IMR-90 (cell line): Measurements from ENCODE around the gene CYSTM1. TPM values are rescaled to one million over a fixed set of nuclear protein-coding genes. Genes with fewer than 3 reads are reported as not detected.

ENCODE experiments used
- ATAC-seq: fragments of 200-7000 bp; cut with Tn5 transposase; 2 replicates; pipeline ENCODE4 v1.9.1; 2020; ENCODE audit warnings: low read depth, mild to moderate bottlenecking, moderate library complexity
- BruUV-seq: library from RNA; stranded (reverse); fragments of 400-500 nt; replicated peaks from 2 replicates; lab custom pipeline; 2021; lab: Mats Ljungman, UMichigan
- CTCF ChIA-PET: fragments of 300-600 bp; formaldehyde crosslinking; extraction: SDS; loops from one replicate; lab custom pipeline; 2021; ENCODE audit warnings: antibody characterized with exemption; lab: Yijun Ruan, JAX
- POLR2A ChIA-PET: fragments of 300-600 bp; sonication (Branson Sonifier 250); formaldehyde crosslinking; loops from one replicate; lab custom pipeline; 2022; ENCODE audit warnings: antibody characterized with exemption; ENCODE audit not compliant: unreplicated experiment; lab: Charles Lee
- DNase-seq: peaks from one replicate; pipeline ENCODE4 v3.0.0; 2013
- H2AFZ ChIP-seq: replicated peaks from 2 replicates; pipeline ENCODE3; 2013; ENCODE audit warnings: low read length, mild to moderate bottlenecking; ENCODE audit not compliant: poor library complexity
- H2AK5ac ChIP-seq: 2 replicates; pipeline ENCODE4 v1.6.1; 2013; ENCODE audit warnings: low read depth, low read length, inconsistent platforms
- H2AK9ac ChIP-seq: replicated peaks from 2 replicates; pipeline ENCODE3; 2013; ENCODE audit warnings: mild to moderate bottlenecking, low read depth, low read length, moderate library complexity; ENCODE audit not compliant: poor library complexity
- H2BK120ac ChIP-seq: 2 replicates; pipeline ENCODE4 v1.6.1; 2013; ENCODE audit warnings: low read depth, low read length, inconsistent platforms
- H2BK15ac ChIP-seq: 3 replicates; pipeline ENCODE4 v1.6.1; 2013; ENCODE audit warnings: low read depth, low read length, inconsistent platforms
- H2BK20ac ChIP-seq: 2 replicates; pipeline ENCODE4 v1.6.1; 2013; ENCODE audit warnings: low read depth, mild to moderate bottlenecking, inconsistent platforms, low read length, moderate library complexity
- H2BK5ac ChIP-seq: 2 replicates; pipeline ENCODE4 v1.6.1; 2013; ENCODE audit warnings: mild to moderate bottlenecking, low read depth, low read length, inconsistent platforms; ENCODE audit not compliant: poor library complexity, severe bottlenecking
- H3K14ac ChIP-seq: replicated peaks from 2 replicates; pipeline ENCODE4 v1.6.1; 2013; ENCODE audit warnings: low read depth, low read length, inconsistent platforms
- H3K18ac ChIP-seq: 2 replicates; pipeline ENCODE4 v1.6.1; 2013; ENCODE audit warnings: low read depth, low read length, control low read depth
- H3K23ac ChIP-seq: 2 replicates; pipeline ENCODE4 v1.6.1; 2013; ENCODE audit warnings: low read depth, low read length, inconsistent platforms
- H3K27ac ChIP-seq: 2 replicates; pipeline ENCODE4 v1.5.1; 2013; ENCODE audit warnings: mild to moderate bottlenecking, control low read depth, low read length; ENCODE audit not compliant: insufficient read depth
- H3K27me3 ChIP-seq: 2 replicates; pipeline ENCODE4 v1.6.1; 2013; ENCODE audit warnings: low read length; ENCODE audit not compliant: control insufficient read depth, insufficient read depth
- H3K36me3 ChIP-seq: 2 replicates; pipeline ENCODE4 v1.6.1; 2013; ENCODE audit warnings: low read length, mixed read lengths; ENCODE audit not compliant: control insufficient read depth, insufficient read depth
- H3K4ac ChIP-seq: 2 replicates; pipeline ENCODE4 v1.6.1; 2013; ENCODE audit warnings: low read depth, low read length, inconsistent platforms
- H3K4me1 ChIP-seq: 2 replicates; pipeline ENCODE4 v1.6.1; 2013; ENCODE audit warnings: low read length, mixed read lengths; ENCODE audit not compliant: control insufficient read depth, insufficient read depth
- H3K4me2 ChIP-seq: 2 replicates; pipeline ENCODE4 v1.6.1; 2013; ENCODE audit warnings: low read depth, mild to moderate bottlenecking, control low read depth, low read length, moderate library complexity
- H3K4me3 ChIP-seq: 2 replicates; pipeline ENCODE4 v1.5.1; 2013; ENCODE audit warnings: low read depth, mild to moderate bottlenecking, control low read depth, low read length, moderate library complexity; ENCODE audit not compliant: insufficient read depth
- H3K56ac ChIP-seq: 2 replicates; pipeline ENCODE4 v1.6.1; 2013; ENCODE audit warnings: low read length, inconsistent platforms; ENCODE audit not compliant: insufficient read depth; ENCODE audit errors: extremely low read depth
- H3K79me1 ChIP-seq, 2 experiments: 2 replicates each; pipeline ENCODE4 v1.6.1; 2013; ENCODE audit warnings: low read length in 2 of 2, inconsistent platforms in 1 of 2, low read depth in 1 of 2
- H3K9ac ChIP-seq: 2 replicates; pipeline ENCODE4 v1.6.1; 2013; ENCODE audit warnings: low read depth, low read length, control low read depth
- H3K9me1 ChIP-seq: 2 replicates; pipeline ENCODE4 v1.6.1; 2013; ENCODE audit warnings: low read length, inconsistent platforms; ENCODE audit not compliant: insufficient read depth
- H3K9me3 ChIP-seq: 2 replicates; pipeline ENCODE4 v1.6.1; 2013; ENCODE audit warnings: low read length; ENCODE audit not compliant: control insufficient read depth, insufficient read depth
- H4K20me1 ChIP-seq: 2 replicates; pipeline ENCODE4 v1.6.1; 2013; ENCODE audit warnings: low read length, inconsistent platforms; ENCODE audit not compliant: insufficient read depth
- H4K5ac ChIP-seq: 2 replicates; pipeline ENCODE4 v1.6.1; 2013; ENCODE audit warnings: mild to moderate bottlenecking, low read depth, low read length, control low read depth
- H4K8ac ChIP-seq, 2 experiments: 2 replicates each; pipeline ENCODE4 v1.6.1; 2013; ENCODE audit warnings: low read depth in 2 of 2, low read length in 2 of 2, control low read depth in 1 of 2, inconsistent platforms in 1 of 2
- H4K91ac ChIP-seq: 2 replicates; pipeline ENCODE4 v1.6.1; 2013; ENCODE audit warnings: low read depth, low read length, inconsistent platforms; ENCODE audit not compliant: insufficient read depth
- BHLHE40 ChIP-seq: fragments of 150-350 bp; IDR thresholded peaks from 2 replicates; pipeline ENCODE4 v1.6.1; 2016; ENCODE audit warnings: mild to moderate bottlenecking, low read depth, low read length
- CEBPB ChIP-seq: IDR thresholded peaks from 2 replicates; pipeline ENCODE4 v1.6.1; 2012; ENCODE audit warnings: low read depth, low read length, improper control_type of control experiment
- CHD1 ChIP-seq: IDR thresholded peaks from 2 replicates; pipeline ENCODE4 v1.6.1; 2012; ENCODE audit warnings: low read depth, low read length, improper control_type of control experiment
- FOS ChIP-seq: fragments of 150-350 bp; IDR thresholded peaks from 2 replicates; pipeline ENCODE4 v1.6.1; 2016; ENCODE audit warnings: low read depth, low read length
- MAFK ChIP-seq: IDR thresholded peaks from 2 replicates; pipeline ENCODE4 v1.6.1; 2012; ENCODE audit warnings: low read depth, low read length, improper control_type of control experiment
- MAZ ChIP-seq: IDR thresholded peaks from 2 replicates; pipeline ENCODE4 v1.6.1; 2012; ENCODE audit warnings: low read depth, mild to moderate bottlenecking, low read length, improper control_type of control experiment, moderate library complexity, borderline replicate concordance
- MXI1 ChIP-seq: IDR thresholded peaks from 2 replicates; pipeline ENCODE4 v1.6.1; 2012; ENCODE audit warnings: low read depth, mild to moderate bottlenecking, low read length, moderate library complexity, borderline replicate concordance
- NFE2L2 ChIP-seq: fragments of 150-350 bp; IDR thresholded peaks from 2 replicates; pipeline ENCODE4 v1.6.1; 2016; ENCODE audit warnings: low read depth, mild to moderate bottlenecking, low read length
- POLR2A ChIP-seq: IDR thresholded peaks from 2 replicates; pipeline ENCODE4 v1.6.1; 2012; ENCODE audit warnings: mild to moderate bottlenecking, low read depth, low read length
- RAD21 ChIP-seq: IDR thresholded peaks from 2 replicates; pipeline ENCODE4 v1.6.1; 2012; ENCODE audit warnings: low read length, improper control_type of control experiment
- RCOR1 ChIP-seq: IDR thresholded peaks from 2 replicates; pipeline ENCODE4 v1.6.1; 2012; ENCODE audit warnings: mild to moderate bottlenecking, low read length, improper control_type of control experiment; ENCODE audit not compliant: insufficient replicate concordance
- RFX5 ChIP-seq: IDR thresholded peaks from 2 replicates; pipeline ENCODE4 v1.8.0; 2012; ENCODE audit warnings: low read depth, mild to moderate bottlenecking, low read length, moderate library complexity
- SMC3 ChIP-seq: fragments of 150-350 bp; IDR thresholded peaks from 2 replicates; pipeline ENCODE4 v1.6.1; 2016; ENCODE audit warnings: low read depth, mild to moderate bottlenecking, antibody characterized with exemption, low read length, moderate library complexity
- WGBS, 2 experiments: methylation state at CpG; one replicate each; pipeline versions ENCODE4 v1.1.5 to v1.1.7; 2013; ENCODE audit warnings: missing lambda C conversion rate in 2 of 2; ENCODE audit not compliant: insufficient read length in 1 of 2; ENCODE audit errors: extremely low coverage in 2 of 2; 5-methylcytosine and 5-hydroxymethylcytosine counted together
- dilution Hi-C: fragments of 300-500 bp; cut with HindIII; formaldehyde crosslinking; loops from one replicate; pipeline ENCODE4 v1.14.3; 2018; ENCODE audit warnings: low sequenced_read_pairs; ENCODE audit not compliant: unreplicated experiment
- in situ Hi-C: fragments of 300-500 bp; cut with MboI; formaldehyde crosslinking; loops from 3 replicates; pipeline ENCODE4 v1.14.3; 2019; ENCODE audit warnings: low sequenced_read_pairs, inconsistent platforms, mixed read lengths
- intact Hi-C: fragments of 100-400 bp; cut with micrococcal nuclease; formaldehyde crosslinking; loops from 2 replicates; pipeline ENCODE4 v1.10.0; 2022
- polyA plus RNA-seq, 3 experiments: library from polyadenylated mRNA; depleted of rRNA; stranded (reverse); fragments of >200 nt; gene quantifications; 2 replicates each; pipeline ENCODE4 v1.2.3, GENCODE V29; 2012; ENCODE audit warnings: low replicate concordance in 1 of 3
- total RNA-seq: library from RNA; depleted of rRNA; stranded (reverse); fragments of >200 nt; gene quantifications from 2 replicates; pipeline ENCODE4 v1.2.3, GENCODE V29; 2012
- TF ChIP-seq, protein P1 (sequence below): fragments of 150-350 bp; IDR thresholded peaks from 2 replicates; pipeline ENCODE4 v1.6.1; 2016; ENCODE audit warnings: low read depth, mild to moderate bottlenecking, low read length, moderate library complexity, borderline replicate concordance
- TF ChIP-seq, protein P2 (sequence below): conservative IDR thresholded peaks from 2 replicates; pipeline ENCODE4 v1.5.1; 2012; ENCODE audit warnings: mild to moderate bottlenecking, low read depth, low read length, improper control_type of control experiment
- TF ChIP-seq, protein P3 (sequence below): fragments of 150-350 bp; IDR thresholded peaks from 2 replicates; pipeline ENCODE4 v1.6.1; 2017; ENCODE audit warnings: mild to moderate bottlenecking, antibody characterized with exemption, low read length, low read depth

The CYSTM1 gene
- total and polyA plus RNA-seq, 2 of the 4 experiments (the other 2 are of a cell fraction): 7.3 to 15.0 TPM

DNA sequence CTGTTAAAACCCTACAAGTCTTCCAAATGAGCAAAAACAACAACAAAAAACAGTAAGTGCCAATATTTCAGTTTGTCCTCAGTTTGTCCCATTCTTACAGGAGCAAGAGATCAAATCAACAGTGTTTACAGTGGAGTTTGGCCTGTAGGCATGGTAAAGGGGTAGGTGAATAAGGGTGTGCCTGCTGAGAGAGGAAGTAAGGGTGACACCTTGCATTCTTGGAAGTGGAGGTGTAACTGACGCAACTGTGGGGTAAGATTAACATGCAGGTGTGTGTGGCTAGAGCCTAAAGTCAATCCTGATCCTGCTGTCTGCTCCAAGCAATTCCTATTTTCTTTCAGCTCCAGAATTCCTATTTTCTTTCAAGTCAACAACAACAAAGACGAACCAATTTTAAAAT is 84.5 kb downstream of the CYSTM1 start:
- DNase-seq (no peak), ATAC-seq (no peak)
- Histone ChIP-seq H4K5ac (no peak overlapping the region), H2BK15ac (no peak overlapping the region), H2AK5ac (no peak overlapping the region; the same call in 1 of the 2 replicates), H3K4ac (no peak overlapping the region), H3K9me3 (no peaks in the 10 kb centered on the region), H3K27me3 (no peaks in the 10 kb centered on the region), H3K4me3 (no peak overlapping the region), H3K23ac (no peak overlapping the region), H4K91ac (no peak overlapping the region), H2AK9ac (no peak overlapping the region), H2BK20ac (no peak overlapping the region), H4K20me1 (peaks cover 13% of the 10 kb centered on the region), H3K56ac (no peak overlapping the region), H3K36me3 (peaks cover 1% of the 10 kb centered on the region; the same call in 1 of the 2 replicates), H2BK5ac (no peak overlapping the region), H3K27ac (no peak overlapping the region), H3K18ac (no peak overlapping the region), H2AFZ (no peak overlapping the region), H3K4me1 (peaks cover 11% of the 10 kb centered on the region), H2BK120ac (no peak overlapping the region), H3K79me1 (peaks cover 43 to 79% of the 10 kb centered on the region in 2 experiments), H3K9ac (no peak overlapping the region), H4K8ac (no peak overlapping the region), H3K14ac (no peak overlapping the region), H3K9me1 (peaks cover 28% of the 10 kb centered on the region), H3K4me2 (no peak overlapping the region)
- no CpG with 5 or more reads among the region's 2 CpGs for WGBS, 2 experiments
- CTCF ChIA-PET: interaction anchor here (0.6 kb wide), 1 partner anchor 99 kb away, joined by 3 read pairs; no protein-coding TSS in a partner anchor
- in situ Hi-C loops (no loop called here), dilution Hi-C loops (no loop called here), intact Hi-C loops (no loop called here)
- TF ChIP-seq POLR2A (no peak), CEBPB (no peak), SMC3 (no peak), FOS (no peak), MAZ (no peak), MAFK (no peak), BHLHE40 (no peak), RFX5 (no peak), RCOR1 (no peak), MXI1 (no peak), NFE2L2 (no peak), RAD21 (no peak), CHD1 (no peak)
- TF ChIP-seq, protein P1, sequence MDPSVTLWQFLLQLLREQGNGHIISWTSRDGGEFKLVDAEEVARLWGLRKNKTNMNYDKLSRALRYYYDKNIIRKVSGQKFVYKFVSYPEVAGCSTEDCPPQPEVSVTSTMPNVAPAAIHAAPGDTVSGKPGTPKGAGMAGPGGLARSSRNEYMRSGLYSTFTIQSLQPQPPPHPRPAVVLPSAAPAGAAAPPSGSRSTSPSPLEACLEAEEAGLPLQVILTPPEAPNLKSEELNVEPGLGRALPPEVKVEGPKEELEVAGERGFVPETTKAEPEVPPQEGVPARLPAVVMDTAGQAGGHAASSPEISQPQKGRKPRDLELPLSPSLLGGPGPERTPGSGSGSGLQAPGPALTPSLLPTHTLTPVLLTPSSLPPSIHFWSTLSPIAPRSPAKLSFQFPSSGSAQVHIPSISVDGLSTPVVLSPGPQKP: no peak
- TF ChIP-seq, protein P2, sequence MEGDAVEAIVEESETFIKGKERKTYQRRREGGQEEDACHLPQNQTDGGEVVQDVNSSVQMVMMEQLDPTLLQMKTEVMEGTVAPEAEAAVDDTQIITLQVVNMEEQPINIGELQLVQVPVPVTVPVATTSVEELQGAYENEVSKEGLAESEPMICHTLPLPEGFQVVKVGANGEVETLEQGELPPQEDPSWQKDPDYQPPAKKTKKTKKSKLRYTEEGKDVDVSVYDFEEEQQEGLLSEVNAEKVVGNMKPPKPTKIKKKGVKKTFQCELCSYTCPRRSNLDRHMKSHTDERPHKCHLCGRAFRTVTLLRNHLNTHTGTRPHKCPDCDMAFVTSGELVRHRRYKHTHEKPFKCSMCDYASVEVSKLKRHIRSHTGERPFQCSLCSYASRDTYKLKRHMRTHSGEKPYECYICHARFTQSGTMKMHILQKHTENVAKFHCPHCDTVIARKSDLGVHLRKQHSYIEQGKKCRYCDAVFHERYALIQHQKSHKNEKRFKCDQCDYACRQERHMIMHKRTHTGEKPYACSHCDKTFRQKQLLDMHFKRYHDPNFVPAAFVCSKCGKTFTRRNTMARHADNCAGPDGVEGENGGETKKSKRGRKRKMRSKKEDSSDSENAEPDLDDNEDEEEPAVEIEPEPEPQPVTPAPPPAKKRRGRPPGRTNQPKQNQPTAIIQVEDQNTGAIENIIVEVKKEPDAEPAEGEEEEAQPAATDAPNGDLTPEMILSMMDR: no peak
- TF ChIP-seq, protein P3, sequence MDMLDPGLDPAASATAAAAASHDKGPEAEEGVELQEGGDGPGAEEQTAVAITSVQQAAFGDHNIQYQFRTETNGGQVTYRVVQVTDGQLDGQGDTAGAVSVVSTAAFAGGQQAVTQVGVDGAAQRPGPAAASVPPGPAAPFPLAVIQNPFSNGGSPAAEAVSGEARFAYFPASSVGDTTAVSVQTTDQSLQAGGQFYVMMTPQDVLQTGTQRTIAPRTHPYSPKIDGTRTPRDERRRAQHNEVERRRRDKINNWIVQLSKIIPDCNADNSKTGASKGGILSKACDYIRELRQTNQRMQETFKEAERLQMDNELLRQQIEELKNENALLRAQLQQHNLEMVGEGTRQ: no peak
- POLR2A ChIA-PET: no interaction called here
- no TSS peak for BruUV-seq
